ENCODE results near the gene ACP1.

The ACP1 gene

GRCh38 chr2:257429-257828 is 7.3 kb upstream of the ACP1 start:
- no peaks in the 10 kb centered on the region for H3K79me2 ChIP-seq (ENCODE audit: insufficient read depth, low read length)
- H3K4me2 ChIP-seq (ENCODE audit: low read length) = no peak overlapping the region
- H3K36me3 ChIP-seq (ENCODE audit: insufficient read depth, low read length) = peaks cover 12% of the 10 kb centered on the region; the same call in 1 of the 2 replicates
- no peaks in the 10 kb centered on the region for H3K27me3 ChIP-seq (ENCODE audit: insufficient read depth, low read length)
- no peak overlapping the region for H3K9ac ChIP-seq (ENCODE audit: low read length)
- H3K9me3 ChIP-seq (ENCODE audit: low read length) = peaks cover 7% of the 10 kb centered on the region; the same call in 1 of the 2 replicates
- no peaks in the 10 kb centered on the region for H3F3A ChIP-seq (ENCODE audit: insufficient read depth, low read length)
- H3K27ac ChIP-seq (ENCODE audit: low read depth, low read length, poor library complexity, severe bottlenecking) = no peak overlapping the region
- no peak overlapping the region for H2AFZ ChIP-seq (ENCODE audit: low read length)
- no peaks in the 10 kb centered on the region for H4K20me1 ChIP-seq (ENCODE audit: insufficient read depth, low read length)
- TF ChIP-seq CTCF (IDR thresholded peaks at IDR 0.05; ENCODE audit: low read length) = no peak
- H3K4me1 ChIP-seq (ENCODE audit: insufficient read depth, low read length, severe bottlenecking) = peaks cover 6% of the 10 kb centered on the region
- H3K4me3 ChIP-seq (ENCODE audit: low read depth, low read length, poor library complexity, severe bottlenecking) = no peak overlapping the region
- H3K9me2 ChIP-seq (ENCODE audit: low read depth, low read length) = no peaks in the 10 kb centered on the region

GRCh38 chr2:257842-258241 is 6.9 kb upstream of the ACP1 start:
- Histone ChIP-seq H3K9me3 (ENCODE audit: low read length) (peaks cover 7% of the 10 kb centered on the region; the same call in 1 of the 2 replicates), H3K9ac (ENCODE audit: low read length) (no peak overlapping the region), H4K20me1 (ENCODE audit: insufficient read depth, low read length) (no peaks in the 10 kb centered on the region), H3K4me3 (ENCODE audit: low read depth, low read length, poor library complexity, severe bottlenecking) (no peak overlapping the region), H3K36me3 (ENCODE audit: insufficient read depth, low read length) (peaks cover 12% of the 10 kb centered on the region; the same call in 1 of the 2 replicates), H3K9me2 (ENCODE audit: low read depth, low read length) (no peaks in the 10 kb centered on the region), H3K27me3 (ENCODE audit: insufficient read depth, low read length) (no peaks in the 10 kb centered on the region), H3K79me2 (ENCODE audit: insufficient read depth, low read length) (no peaks in the 10 kb centered on the region), H3K27ac (ENCODE audit: low read depth, low read length, poor library complexity, severe bottlenecking) (no peak overlapping the region), H2AFZ (ENCODE audit: low read length) (no peak overlapping the region), H3K4me1 (ENCODE audit: insufficient read depth, low read length, severe bottlenecking) (peaks cover 10% of the 10 kb centered on the region), H3F3A (ENCODE audit: insufficient read depth, low read length) (no peaks in the 10 kb centered on the region), H3K4me2 (ENCODE audit: low read length) (no peak overlapping the region)
- TF ChIP-seq EZH2 (IDR thresholded peaks at IDR 0.05; ENCODE audit: borderline replicate concordance, low read length) = no peak
- TF ChIP-seq CTCF (IDR thresholded peaks at IDR 0.05; ENCODE audit: low read length) = no peak

- Histone ChIP-seq H3K4me3 (ENCODE audit: low read depth, low read length, poor library complexity, severe bottlenecking) (no peak overlapping the region), H3K27ac (ENCODE audit: low read depth, low read length, poor library complexity, severe bottlenecking) (no peak overlapping the region), H3K27me3 (ENCODE audit: insufficient read depth, low read length) (no peaks in the 10 kb centered on the region), H3K4me1 (ENCODE audit: insufficient read depth, low read length, severe bottlenecking) (peaks cover 21% of the 10 kb centered on the region), H3K9me3 (ENCODE audit: low read length) (peaks cover 7% of the 10 kb centered on the region; the same call in 1 of the 2 replicates), H3K79me2 (ENCODE audit: insufficient read depth, low read length) (no peaks in the 10 kb centered on the region), H3K9me2 (ENCODE audit: low read depth, low read length) (no peaks in the 10 kb centered on the region), H3K9ac (ENCODE audit: low read length) (no peak overlapping the region), H3K36me3 (ENCODE audit: insufficient read depth, low read length) (peaks cover 12% of the 10 kb centered on the region; the same call in 1 of the 2 replicates), H3K4me2 (ENCODE audit: low read length) (no peak overlapping the region), H2AFZ (ENCODE audit: low read length) (no peak overlapping the region), H3F3A (ENCODE audit: insufficient read depth, low read length) (no peaks in the 10 kb centered on the region), H4K20me1 (ENCODE audit: insufficient read depth, low read length) (no peaks in the 10 kb centered on the region)
- no peak for TF ChIP-seq CTCF (IDR thresholded peaks at IDR 0.05; ENCODE audit: low read length)
- TF ChIP-seq EZH2 (IDR thresholded peaks at IDR 0.05; ENCODE audit: borderline replicate concordance, low read length) = no peak
Observed at GRCh38 chr2:258933-259332, 5.8 kb upstream of the ACP1 start.
